GM21723 (cell line): Measurements from ENCODE around the gene TDRD7.

Experiments
- ATAC-seq: cut with Tn5 transposase; IDR thresholded peaks from one replicate; pipeline ENCODE4 v1.9.1; 2021; ENCODE audit warnings: mild to moderate bottlenecking, moderate library complexity; ENCODE audit not compliant: unreplicated experiment

Gene TDRD7, protein sequence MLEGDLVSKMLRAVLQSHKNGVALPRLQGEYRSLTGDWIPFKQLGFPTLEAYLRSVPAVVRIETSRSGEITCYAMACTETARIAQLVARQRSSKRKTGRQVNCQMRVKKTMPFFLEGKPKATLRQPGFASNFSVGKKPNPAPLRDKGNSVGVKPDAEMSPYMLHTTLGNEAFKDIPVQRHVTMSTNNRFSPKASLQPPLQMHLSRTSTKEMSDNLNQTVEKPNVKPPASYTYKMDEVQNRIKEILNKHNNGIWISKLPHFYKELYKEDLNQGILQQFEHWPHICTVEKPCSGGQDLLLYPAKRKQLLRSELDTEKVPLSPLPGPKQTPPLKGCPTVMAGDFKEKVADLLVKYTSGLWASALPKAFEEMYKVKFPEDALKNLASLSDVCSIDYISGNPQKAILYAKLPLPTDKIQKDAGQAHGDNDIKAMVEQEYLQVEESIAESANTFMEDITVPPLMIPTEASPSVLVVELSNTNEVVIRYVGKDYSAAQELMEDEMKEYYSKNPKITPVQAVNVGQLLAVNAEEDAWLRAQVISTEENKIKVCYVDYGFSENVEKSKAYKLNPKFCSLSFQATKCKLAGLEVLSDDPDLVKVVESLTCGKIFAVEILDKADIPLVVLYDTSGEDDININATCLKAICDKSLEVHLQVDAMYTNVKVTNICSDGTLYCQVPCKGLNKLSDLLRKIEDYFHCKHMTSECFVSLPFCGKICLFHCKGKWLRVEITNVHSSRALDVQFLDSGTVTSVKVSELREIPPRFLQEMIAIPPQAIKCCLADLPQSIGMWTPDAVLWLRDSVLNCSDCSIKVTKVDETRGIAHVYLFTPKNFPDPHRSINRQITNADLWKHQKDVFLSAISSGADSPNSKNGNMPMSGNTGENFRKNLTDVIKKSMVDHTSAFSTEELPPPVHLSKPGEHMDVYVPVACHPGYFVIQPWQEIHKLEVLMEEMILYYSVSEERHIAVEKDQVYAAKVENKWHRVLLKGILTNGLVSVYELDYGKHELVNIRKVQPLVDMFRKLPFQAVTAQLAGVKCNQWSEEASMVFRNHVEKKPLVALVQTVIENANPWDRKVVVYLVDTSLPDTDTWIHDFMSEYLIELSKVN

DNA sequence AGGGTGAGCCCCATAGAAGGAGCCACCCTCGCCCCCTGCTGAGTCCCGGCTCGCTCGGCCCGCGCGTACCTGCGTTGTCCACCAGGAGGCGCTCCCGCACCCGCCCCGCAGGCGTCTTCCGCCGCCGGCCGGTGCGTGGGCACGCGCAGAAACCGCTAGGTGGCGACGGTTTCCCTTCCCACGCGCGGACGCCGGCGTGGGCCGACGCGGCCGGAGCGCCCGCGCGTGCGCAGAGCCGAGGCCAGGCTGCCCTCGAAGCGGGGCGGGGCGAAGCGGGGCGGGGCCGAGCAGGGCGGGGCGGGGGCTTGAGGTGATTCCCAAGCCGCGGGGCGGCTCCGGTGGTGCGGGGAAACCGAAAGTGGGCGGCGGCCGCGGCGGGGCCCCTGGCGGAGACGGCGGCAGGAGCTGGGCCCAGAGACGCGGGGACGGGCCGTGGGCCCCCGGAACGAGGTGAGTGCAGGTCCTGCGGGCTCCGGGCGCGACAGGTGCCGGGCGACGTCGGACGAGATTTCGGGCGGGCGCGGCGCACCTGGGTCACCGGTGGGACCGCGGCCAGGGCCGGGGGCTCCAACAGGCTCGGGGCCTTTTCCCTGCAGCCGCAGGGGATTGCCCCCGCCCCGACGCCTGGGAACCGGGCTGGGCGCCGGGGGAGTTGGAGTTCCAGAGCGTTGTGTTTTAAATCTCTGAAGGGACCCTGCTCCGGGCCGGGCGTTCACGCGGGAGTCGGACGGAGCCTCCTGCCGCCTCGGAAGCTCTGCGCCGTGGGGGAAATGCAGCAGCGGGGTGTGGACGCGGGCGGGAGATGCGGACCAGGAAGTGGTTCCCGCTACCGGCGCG is at the start of gene TDRD7:
TSS of gene TDRD7 (plus strand) at position 308 of the 837 bp plus-strand sequence. CDS start 16,370 bp downstream, outside the sequence.
- peak; percentile 81 for ATAC-seq

- ATAC-seq: no peak
These were observed 48.9 kb upstream of the TDRD7 start for GRCh38 chr9:97362777-97363545.

DNA sequence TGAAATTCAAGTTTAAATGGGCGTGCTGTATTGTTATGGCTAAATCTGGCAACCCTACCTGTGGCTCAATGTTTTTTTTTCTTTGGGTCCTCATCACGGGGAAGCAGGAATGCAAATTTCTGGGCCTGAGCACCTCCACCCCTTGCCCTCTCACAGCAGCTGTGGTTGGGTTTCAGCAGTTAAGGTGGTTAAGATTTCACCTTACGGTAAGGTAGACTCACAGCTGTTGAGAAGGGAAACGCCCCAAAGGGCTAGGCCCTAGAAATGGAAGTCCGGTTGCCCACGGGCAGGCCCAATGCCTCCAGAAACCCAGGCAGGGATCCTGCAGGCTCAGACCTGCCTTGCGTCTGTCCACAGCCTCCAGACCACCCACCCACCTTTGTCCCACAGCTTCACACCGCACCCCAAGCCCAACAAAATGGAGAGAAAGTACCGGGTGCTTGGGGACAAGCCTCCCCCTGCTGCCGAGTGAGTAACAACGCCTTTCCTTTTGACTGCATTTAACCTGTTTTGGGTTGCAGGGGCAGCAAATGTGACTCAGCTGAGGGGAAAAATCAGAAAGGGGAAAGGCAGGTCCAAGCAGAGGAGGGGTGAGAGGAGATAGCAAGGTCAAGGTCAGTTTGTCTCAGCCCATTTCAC is 48.1 kb upstream of the TDRD7 start:
- ATAC-seq: no peak

- no peak for ATAC-seq
These were observed 47.0 kb upstream of the TDRD7 start for GRCh38 chr9:97364769-97365490.

DNA sequence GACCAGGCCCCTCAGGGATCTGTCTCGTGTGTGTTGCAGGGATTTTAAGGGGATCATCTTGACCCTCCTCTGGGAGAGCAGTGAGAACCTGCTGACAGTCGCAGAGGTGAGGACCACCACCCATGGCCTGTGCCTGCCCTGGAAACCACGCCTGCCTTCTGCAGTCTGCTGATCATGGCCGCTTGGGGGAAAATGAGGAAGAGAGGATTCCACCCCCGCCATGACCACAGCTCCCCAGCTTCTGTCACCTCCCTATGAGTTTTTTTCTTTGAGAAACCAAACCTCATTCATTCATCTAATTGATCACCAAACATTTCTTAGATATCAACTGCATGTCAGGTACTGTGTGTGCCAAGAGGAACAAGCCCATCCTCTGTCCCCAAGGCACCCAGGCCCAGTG is 46.3 kb upstream of the TDRD7 start:
- no peak for ATAC-seq

DNA sequence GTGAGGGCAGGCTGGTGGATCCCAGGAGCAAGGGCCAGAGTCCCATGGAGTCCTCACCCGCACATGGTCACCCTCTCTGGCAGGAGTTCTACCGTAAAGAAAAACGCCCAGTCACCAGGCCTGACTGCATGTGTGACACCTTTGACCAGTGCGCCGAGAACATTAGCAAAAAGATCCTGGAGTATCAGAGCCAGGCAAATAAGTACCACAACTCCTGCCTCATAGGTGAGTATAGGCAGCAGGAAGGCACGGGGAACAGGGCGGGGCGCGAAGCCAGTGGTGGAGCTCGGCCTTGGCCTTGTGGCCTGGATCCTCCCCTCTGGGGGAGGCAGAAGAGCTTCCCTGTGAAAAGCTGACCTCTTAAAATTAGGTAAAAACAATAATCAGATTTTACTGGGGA is 45.4 kb upstream of the TDRD7 start:
- ATAC-seq: no peak

DNA sequence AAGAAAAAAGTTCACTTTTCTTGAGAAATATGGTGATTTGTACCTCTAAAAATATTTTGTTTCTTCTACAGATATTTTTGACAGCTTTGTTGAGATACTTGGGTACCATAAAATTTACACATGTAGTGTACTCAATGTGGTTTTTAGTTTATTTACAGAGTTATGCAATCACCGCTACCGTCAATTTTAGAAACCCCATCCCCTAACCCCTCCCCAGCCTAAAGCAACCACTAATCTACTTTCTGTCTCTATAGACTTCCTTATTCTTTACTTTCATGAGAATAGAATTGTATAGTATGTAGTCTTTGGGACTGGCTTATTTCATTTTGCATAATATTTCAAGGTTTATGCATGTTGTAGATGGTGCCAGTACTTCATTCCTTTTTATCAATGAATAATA is 45.0 kb upstream of the TDRD7 start:
- ATAC-seq: peak; percentile 46

GRCh38 chr9:97367729-97368128 is 44.2 kb upstream of the TDRD7 start:
- ATAC-seq: peak; percentile 37

GRCh38 chr9:97368964-97369363 is 42.9 kb upstream of the TDRD7 start:
- no peak for ATAC-seq

DNA sequence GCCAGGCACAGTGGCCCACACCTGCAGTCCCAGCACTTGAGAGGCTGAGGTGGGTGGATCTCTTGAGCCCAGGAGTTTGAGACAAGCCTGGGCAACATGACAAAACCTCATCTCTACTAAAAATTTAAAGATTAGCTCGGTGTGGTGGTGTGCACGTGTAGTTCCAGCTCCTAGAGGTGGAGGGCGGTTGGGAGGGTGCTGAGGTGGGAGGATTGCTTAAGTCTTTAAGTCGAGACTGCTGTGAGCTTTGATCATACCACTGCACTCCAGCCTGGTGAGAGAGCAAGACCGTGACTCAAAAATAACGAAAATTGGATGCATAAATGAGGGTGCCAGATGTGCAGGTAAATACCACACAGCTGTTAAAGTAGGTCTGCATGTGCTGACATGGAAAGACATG is 39.3 kb upstream of the TDRD7 start:
- no peak for ATAC-seq

GRCh38 chr9:97373331-97373730 is 38.6 kb upstream of the TDRD7 start:
- ATAC-seq: no peak

DNA sequence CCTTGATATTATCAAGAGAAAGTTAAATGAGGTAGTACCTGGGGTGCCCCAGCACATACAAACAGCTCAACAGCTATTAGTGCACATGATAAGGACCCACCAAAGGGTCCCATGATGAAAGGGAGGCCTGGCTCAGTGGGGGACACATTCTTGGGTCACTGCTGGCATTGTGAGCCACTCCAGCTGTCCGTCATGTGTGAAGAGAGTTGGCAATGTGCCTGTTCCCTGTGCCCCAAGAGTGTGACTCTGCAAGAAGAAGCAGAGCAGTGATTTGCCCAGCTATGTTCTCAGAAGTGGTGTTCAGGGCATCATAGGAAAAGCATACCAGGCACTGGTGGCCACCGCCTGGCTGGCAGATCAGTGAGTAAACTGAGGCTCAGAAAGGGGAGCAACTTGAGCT is 37.1 kb upstream of the TDRD7 start:
- no peak for ATAC-seq

- no peak for ATAC-seq
These were observed 35.0 kb upstream of the TDRD7 start for GRCh38 chr9:97376902-97377301.

DNA sequence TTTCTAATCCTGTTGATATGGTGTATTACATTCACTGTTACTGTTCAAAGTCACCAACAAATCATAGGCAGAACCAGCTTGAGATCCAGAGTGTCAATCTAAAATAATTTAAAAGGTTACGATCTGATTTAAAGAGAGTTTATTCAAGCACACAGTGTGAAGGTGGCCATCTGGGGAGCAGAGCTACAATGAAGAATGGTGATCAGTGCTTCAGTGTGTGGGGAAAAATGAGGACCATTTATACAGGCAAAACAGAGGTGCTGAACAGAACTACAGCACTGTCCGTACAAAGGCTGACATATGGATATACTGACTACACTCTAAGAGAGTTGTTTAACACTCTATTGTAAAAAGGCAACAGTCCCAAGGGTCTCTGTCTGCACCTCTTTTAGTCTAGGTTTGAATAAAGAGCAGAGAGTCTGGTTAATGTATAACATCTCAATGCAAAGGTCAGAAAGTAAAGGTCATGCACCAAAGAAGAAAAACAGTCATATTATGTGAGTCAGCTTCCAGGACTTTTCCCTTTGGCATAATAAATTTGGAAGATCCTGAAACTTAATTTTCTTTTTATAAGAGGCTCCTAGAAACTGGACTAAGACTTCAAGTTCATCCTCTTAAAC is 29.7 kb upstream of the TDRD7 start:
- ATAC-seq: no peak

DNA sequence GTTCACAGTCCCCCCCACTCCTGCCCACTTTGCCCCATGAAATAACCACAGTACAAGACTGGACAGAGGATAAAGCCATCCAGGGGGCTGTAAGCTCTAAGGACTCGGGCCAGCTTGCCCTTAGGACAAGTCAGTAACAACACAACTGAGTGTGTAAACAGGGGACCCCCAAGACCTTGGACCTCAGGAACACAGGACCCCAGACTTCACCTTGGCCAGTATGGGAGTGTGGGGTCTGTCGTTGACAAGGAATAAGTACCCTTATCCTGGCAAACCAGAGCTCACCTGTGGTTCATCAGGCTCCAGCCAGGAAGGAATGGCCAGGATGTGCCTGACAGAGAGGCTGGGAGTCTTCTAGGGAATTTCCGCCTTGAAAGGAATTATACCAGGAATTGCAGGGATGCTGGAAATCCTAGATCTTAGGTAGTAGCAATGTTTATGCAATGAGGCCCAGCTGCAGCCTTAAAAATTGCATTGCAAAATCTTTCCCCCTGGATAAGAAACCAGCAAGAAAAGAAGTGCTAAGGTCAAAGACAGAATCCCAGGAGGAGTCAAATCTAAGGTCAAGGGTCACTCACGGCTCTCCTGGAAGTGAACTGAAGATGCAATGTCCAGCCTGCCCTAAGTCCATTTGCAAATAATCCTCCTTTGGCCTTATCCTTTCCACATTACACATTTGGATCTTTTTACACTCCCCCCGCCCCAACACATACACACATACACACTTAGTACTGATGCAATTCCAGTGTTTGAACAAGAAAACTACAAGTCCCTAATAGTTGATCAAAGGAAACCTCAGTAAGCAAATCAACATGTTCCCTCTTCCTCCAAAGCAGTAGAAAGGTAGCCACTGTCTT is 27.3 kb upstream of the TDRD7 start:
- no peak for ATAC-seq

DNA sequence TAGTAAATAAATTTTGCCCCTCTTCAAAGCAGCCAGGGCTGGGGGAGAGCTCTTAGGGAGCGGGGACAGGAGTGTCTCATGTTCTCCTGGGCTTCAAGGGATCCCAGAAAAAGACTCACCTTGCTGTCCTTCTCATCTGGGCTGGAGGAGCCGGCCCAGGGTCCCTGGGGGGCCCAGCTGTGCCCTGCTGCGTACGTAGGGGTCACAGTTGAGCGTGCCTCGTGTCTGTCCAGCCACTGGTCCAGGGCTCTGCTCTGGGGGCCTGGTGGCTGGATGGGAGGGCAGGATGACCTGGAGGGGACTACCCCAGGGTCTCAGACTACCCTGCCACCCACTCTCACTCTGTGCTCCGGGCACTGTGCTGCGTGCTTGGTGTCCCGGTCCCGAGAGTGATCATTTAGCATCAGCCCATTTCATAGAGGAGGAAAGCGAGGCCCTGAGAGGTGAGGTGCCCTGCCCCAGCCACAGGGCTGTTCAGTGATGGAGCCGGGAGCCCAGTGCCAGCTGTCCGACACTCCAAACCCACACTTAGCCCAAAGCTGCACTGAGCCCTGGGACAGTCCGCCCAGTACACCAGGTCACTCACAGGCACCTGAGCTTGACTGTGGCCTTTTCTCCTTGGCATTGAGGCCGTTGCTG is 26.2 kb upstream of the TDRD7 start:
- no peak for ATAC-seq

GRCh38 chr9:97386265-97386633 is 25.6 kb upstream of the TDRD7 start:
- no peak for ATAC-seq
